HL-60/S4 (cell line): ENCODE data around the gene ZNF490.

Experiments used
- in situ Hi-C: fragments of 300-500 bp; cut with MboI; formaldehyde crosslinking; loops from 2 replicates; pipeline ENCODE4 v1.14.3; 2022; ENCODE audit warnings: low sequenced_read_pairs

Gene ZNF490

DNA sequence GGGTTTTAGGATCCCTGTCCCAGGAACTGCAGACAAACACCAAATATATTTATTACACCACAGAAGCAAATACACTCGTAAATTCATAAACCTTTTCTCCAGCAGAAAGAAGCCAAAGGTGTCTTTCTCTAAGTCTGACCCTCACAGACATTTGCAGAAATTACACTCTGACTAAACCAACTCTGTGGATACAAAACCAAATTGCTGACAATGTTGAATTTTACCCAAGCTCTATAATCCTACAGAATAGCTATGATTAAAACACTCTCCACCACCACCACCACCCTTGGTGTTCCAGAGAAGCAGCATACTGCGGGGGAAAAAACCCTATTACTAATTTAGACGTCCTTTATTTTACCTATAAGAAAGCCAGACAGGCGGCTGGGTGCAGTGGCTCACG, 64.5 kb downstream of the ZNF490 start:
- in situ Hi-C loops: no loop called here

DNA sequence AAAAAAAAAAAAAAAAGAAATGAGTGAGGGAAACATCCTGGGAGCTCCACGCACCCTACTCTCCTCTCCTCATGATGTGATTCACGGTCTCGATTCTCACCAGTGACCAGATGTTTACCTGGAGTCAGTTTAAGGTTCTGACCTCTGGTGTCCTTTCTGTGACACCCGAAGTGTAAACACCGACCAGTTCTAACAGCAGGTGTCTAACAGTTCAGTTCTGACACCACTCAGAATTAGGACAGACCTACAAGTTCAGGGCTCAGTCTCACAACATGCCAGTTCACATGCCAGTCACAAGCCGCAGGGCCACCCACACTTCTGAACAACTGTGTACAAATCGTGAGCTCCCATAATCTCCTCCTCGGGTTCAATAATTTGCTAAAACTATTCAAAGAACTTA, 65.3 kb downstream of the ZNF490 start:
- in situ Hi-C loops: no loop called here

DNA sequence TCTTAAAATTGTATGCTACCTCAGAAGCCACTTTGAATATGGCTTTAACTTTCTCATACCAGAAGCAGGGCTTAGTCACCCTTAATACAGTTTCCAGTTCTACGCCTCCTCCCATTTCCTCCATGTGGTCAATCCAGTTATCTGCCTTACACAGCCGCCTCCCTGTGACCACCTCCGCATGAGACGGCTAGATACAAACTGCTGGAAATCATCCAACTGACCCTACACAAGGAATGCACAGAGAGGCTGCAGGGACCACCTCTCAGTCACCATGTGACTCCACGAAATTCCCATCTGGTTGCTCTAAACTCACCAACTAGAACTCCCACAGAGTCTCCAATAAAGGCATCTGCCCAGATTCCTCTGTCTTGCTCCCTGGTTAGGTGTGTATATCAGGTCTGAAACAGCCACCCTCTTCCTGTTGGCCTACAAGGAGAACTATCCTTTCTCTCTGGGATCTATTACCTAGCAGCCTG, 66.2 kb downstream of the ZNF490 start:
- in situ Hi-C loops: no loop called here

DNA sequence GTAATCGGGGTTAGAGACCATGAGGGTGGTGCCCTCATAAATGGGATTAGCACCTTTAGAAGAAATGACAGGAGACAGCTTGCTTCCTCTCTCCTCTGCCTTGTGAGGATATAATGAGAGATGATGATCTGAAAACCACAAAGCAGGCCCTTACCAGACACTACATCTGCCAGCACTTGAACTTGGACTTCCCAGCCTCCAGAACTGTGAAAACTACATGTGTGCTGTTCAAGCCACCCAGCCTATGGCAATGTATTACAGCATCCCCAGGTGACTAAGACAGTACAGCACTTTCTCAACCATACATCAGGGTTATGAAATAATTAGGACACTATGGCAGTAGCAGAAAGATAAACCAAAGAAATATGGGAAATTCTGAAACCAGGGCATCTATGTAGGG, 66.8 kb downstream of the ZNF490 start:
- in situ Hi-C loops: no loop called here
